HepG2 (cell line): ENCODE results near the gene CAMK2N2. TPM values are rescaled to one million over a fixed set of nuclear protein-coding genes. Genes with fewer than 3 reads are reported as not detected.

Source experiments
- ATAC-seq: fragments of 200-7000 bp; cut with Tn5 transposase; 3 replicates; pipeline ENCODE4 v1.9.1; 2020; ENCODE audit warnings: mild to moderate bottlenecking, moderate library complexity
- BruUV-seq: library from RNA; stranded (reverse); fragments of 400-500 nt; replicated peaks from 2 replicates; lab custom pipeline; 2021; lab: Mats Ljungman, UMichigan
- CTCF ChIA-PET: fragments of 300-600 bp; formaldehyde crosslinking; extraction: SDS; loops from one replicate; lab custom pipeline; 2021; ENCODE audit warnings: low total read pairs, inconsistent platforms, low intra/inter-chr PET ratio; lab: Yijun Ruan, JAX
- POLR2A ChIA-PET: fragments of 350-600 bp; sonication (Branson Sonifier 250); formaldehyde crosslinking; loops from one replicate; lab custom pipeline; 2020; ENCODE audit warnings: antibody characterized with exemption, inconsistent platforms; lab: Yijun Ruan, JAX
- DNase-seq: peaks from one replicate; pipeline ENCODE4 v3.0.0-alpha.2; 2015; ENCODE audit warnings: low spot score
- FAIRE-seq: peaks from 3 replicates; lab custom pipeline; 2011; peaks lifted over from hg19 to GRCh38; lab: Jason Lieb, UNC
- H2AFZ ChIP-seq: one replicate; pipeline ENCODE4 v1.6.1; 2011; ENCODE audit warnings: low read length, inconsistent platforms
- H3K27ac ChIP-seq: fragments of 300-600 bp; 3 replicates; pipeline ENCODE4 v1.8.0; 2011; ENCODE audit warnings: mixed run types, mild to moderate bottlenecking, mixed read lengths, low read length, inconsistent platforms; ENCODE audit not compliant: insufficient read depth; ENCODE audit errors: extremely low read length
- H3K27me3 ChIP-seq, 2 experiments: fragments of 200-600 bp in 1 of 2; 2 replicates in 1 of 2; 3 replicates in 1 of 2; pipeline versions ENCODE4 v1.6.0 to v1.8.0; 2011; ENCODE audit warnings: low read length in 2 of 2, mild to moderate bottlenecking in 2 of 2, moderate library complexity in 2 of 2, inconsistent platforms in 1 of 2; ENCODE audit not compliant: insufficient read depth in 2 of 2, control insufficient read depth in 1 of 2
- H3K36me3 ChIP-seq, 2 experiments: fragments of 200-600 bp in 1 of 2; replicated peaks in 1 of 2; 2 replicates in 1 of 2; 3 replicates in 1 of 2; pipeline versions ENCODE4 v1.5.1 to v1.8.0; 2011; ENCODE audit warnings: low read length in 2 of 2, inconsistent platforms in 1 of 2; ENCODE audit not compliant: insufficient read depth in 2 of 2, control insufficient read depth in 1 of 2
- H3K4me1 ChIP-seq: 2 replicates; pipeline ENCODE4 v1.5.1; 2012; ENCODE audit warnings: low read length, inconsistent platforms; ENCODE audit not compliant: insufficient read depth
- H3K4me2 ChIP-seq: 2 replicates; pipeline ENCODE4 v1.6.0; 2011; ENCODE audit warnings: low read depth, low read length, inconsistent platforms
- H3K4me3 ChIP-seq, 3 experiments: fragments of 200-600 bp in 1 of 3; sonication (generic), shearing (Covaris generic) in 1 of 3; replicated peaks in 1 of 3; 2 replicates each; pipeline ENCODE4 v1.5.1; 2011 to 2016; ENCODE audit warnings: low read length in 3 of 3, inconsistent platforms in 2 of 3, low read depth in 2 of 3, mild to moderate bottlenecking in 2 of 3, control low read depth in 1 of 3, mixed read lengths in 1 of 3; ENCODE audit not compliant: insufficient read depth in 1 of 3
- H3K79me2 ChIP-seq: one replicate; pipeline ENCODE4 v1.6.1; 2011; ENCODE audit warnings: low read length, inconsistent platforms; ENCODE audit not compliant: insufficient read depth
- H3K9ac ChIP-seq: 2 replicates; pipeline ENCODE4 v1.6.0; 2011; ENCODE audit warnings: mild to moderate bottlenecking, low read depth, low read length, inconsistent platforms; ENCODE audit not compliant: insufficient read depth
- H3K9me3 ChIP-seq: 2 replicates; pipeline ENCODE4 v1.5.1; 2012; ENCODE audit warnings: mild to moderate bottlenecking, low read length
- H4K20me1 ChIP-seq: 2 replicates; pipeline ENCODE4 v1.6.0; 2011; ENCODE audit warnings: inconsistent platforms, mild to moderate bottlenecking, low read length, moderate library complexity; ENCODE audit not compliant: insufficient read depth
- CBFB ChIP-seq: sonication (generic); formaldehyde crosslinking; IDR thresholded peaks from 2 replicates; pipeline ENCODE4 v1.4.0; 2020; ENCODE audit warnings: missing genetic modification reagents
- CREB1 ChIP-seq, 2 experiments: fragments of 450-650 bp in 1 of 2; IDR thresholded peaks; 2 replicates each; pipeline ENCODE4 v1.6.1; 2016 to 2017; ENCODE audit warnings: control low read depth in 1 of 2, mild to moderate bottlenecking in 1 of 2, missing compliant biosample characterization in 1 of 2, missing genetic modification characterization in 1 of 2
- CTCF ChIP-seq: sonication (generic); formaldehyde crosslinking; IDR thresholded peaks from 2 replicates; pipeline ENCODE4 v1.5.0; 2020; ENCODE audit warnings: mild to moderate bottlenecking, missing genetic modification reagents, moderate library complexity
- HOXA9 ChIP-seq: sonication (generic); formaldehyde crosslinking; IDR thresholded peaks from 2 replicates; pipeline ENCODE4 v1.8.1; 2022; ENCODE audit warnings: missing genetic modification reagents, mild to moderate bottlenecking, moderate library complexity, borderline replicate concordance
- RAD21 ChIP-seq: fragments of 450-650 bp; formaldehyde crosslinking; IDR thresholded peaks from 2 replicates; pipeline ENCODE4 v1.5.0; 2020; ENCODE audit warnings: mild to moderate bottlenecking
- RNF219 ChIP-seq: sonication (generic); formaldehyde crosslinking; IDR thresholded peaks from 2 replicates; pipeline ENCODE4 v1.5.0; 2020; ENCODE audit warnings: mild to moderate bottlenecking, missing genetic modification reagents
- SIX1 ChIP-seq: sonication (generic); formaldehyde crosslinking; IDR thresholded peaks from 2 replicates; pipeline ENCODE4 v1.4.0; 2020; ENCODE audit warnings: missing genetic modification reagents, borderline replicate concordance
- ZBTB33 ChIP-seq: sonication (generic); formaldehyde crosslinking; IDR thresholded peaks from 2 replicates; pipeline ENCODE4 v1.4.0; 2020; ENCODE audit warnings: missing genetic modification reagents
- ZC3H13 ChIP-seq: sonication (generic); formaldehyde crosslinking; IDR thresholded peaks from 2 replicates; pipeline ENCODE4 v1.8.1; 2023; ENCODE audit warnings: mild to moderate bottlenecking, missing genetic modification reagents, moderate library complexity
- ZFP1 ChIP-seq: IDR thresholded peaks from 2 replicates; pipeline ENCODE4 v1.6.1; 2016
- ZNF781 ChIP-seq: sonication (generic); formaldehyde crosslinking; IDR thresholded peaks from 2 replicates; pipeline ENCODE4 v1.5.1; 2020; ENCODE audit warnings: borderline replicate concordance, mild to moderate bottlenecking, missing genetic modification reagents; ENCODE audit errors: not compliant biosample characterization
- WGBS: methylation state at CpG from one replicate; pipeline ENCODE4 v1.1.6; 2017; ENCODE audit warnings: low lambda C conversion rate; 5-methylcytosine and 5-hydroxymethylcytosine counted together
- in situ Hi-C: cut with HindIII; loops from 2 replicates; pipeline ENCODE4 v1.10.0; 2017; ENCODE audit warnings: low pct_unique_long_range_greater_than_20kb; ENCODE audit not compliant: extremely low pct_ligation_motif_present
- intact Hi-C: fragments of 100-400 bp; cut with micrococcal nuclease; formaldehyde crosslinking; loops from one replicate; pipeline ENCODE4 v1.10.0; 2022; ENCODE audit not compliant: unreplicated experiment
- polyA plus RNA-seq, 8 experiments: library from polyadenylated mRNA; depleted of rRNA in 3 of 8; stranded (reverse) in 7 of 8; unstranded in 1 of 8; fragments of >200 nt; fragmentation: Illumina TruSeq in 4 of 8; extraction: Trizol in 4 of 8; gene quantifications; 2 replicates each; pipeline versions ENCODE4 v1.2.1 to v1.2.3, GENCODE V29; 2011 to 2016; ENCODE audit warnings: low read depth in 4 of 8, missing spikeins in 1 of 8, mixed read lengths in 1 of 8; ENCODE audit not compliant: insufficient read depth in 1 of 8
- total RNA-seq, 5 experiments: library from RNA; depleted of rRNA; stranded (reverse); fragments of >200 nt; fragmentation: Illumina TruSeq; extraction: Trizol; gene quantifications; 2 replicates each; pipeline ENCODE4 v1.2.3, GENCODE V29; 2016; ENCODE audit warnings: low read depth in 1 of 5

The CAMK2N2 gene
- total and polyA plus RNA-seq, 2 of the 13 experiments (the other 11 are each of a cell fraction or from before 2014, with no cell fraction given), result 0.12 to 0.27 TPM

- intact Hi-C loops, result loop anchor here (5.0 kb wide), 1 partner anchor 252 kb away; no protein-coding TSS in a partner anchor
- Histone ChIP-seq H3K4me3 (no peak overlapping the region), H3K9ac (no peak overlapping the region), H3K27me3 (peaks cover 3 to 21% of the 10 kb centered on the region in 2 experiments; a peak in 3 of 5 replicates), H3K4me1 (peaks cover 52% of the 10 kb centered on the region), H3K4me2 (no peak overlapping the region), H3K79me2 (no peaks in the 10 kb centered on the region), H3K9me3 (no peaks in the 10 kb centered on the region), H2AFZ (no peak overlapping the region), H3K27ac (no peak overlapping the region), H3K36me3 (no peaks in the 10 kb centered on the region), H4K20me1 (no peaks in the 10 kb centered on the region)
- CTCF ChIA-PET, result interaction anchor here (1.6 kb wide), 1 partner anchor 63 kb away, joined by 3 read pairs; no protein-coding TSS in a partner anchor
- no peak for TF ChIP-seq SIX1 (CRISPR knock-in tag)
- TF ChIP-seq CTCF, result peak; percentile 33; the same call in 1 of the 2 replicates
- no TSS peak for BruUV-seq
- POLR2A ChIA-PET, result no interaction called here
- no peak for FAIRE-seq
- no peak for DNase-seq
- WGBS, result 79% methylated on average over 6 of the region's 10 CpGs
- in situ Hi-C loops, result no loop called here
- peak; percentile 36 for ATAC-seq
These were observed 29.0 kb upstream of the CAMK2N2 start for GRCh38 chr3:184290331-184290730.

- ATAC-seq, result peak; percentile 34
- TF ChIP-seq CBFB, result no peak
- TF ChIP-seq HOXA9 (CRISPR knock-in tag), result no peak
- TF ChIP-seq ZFP1 (CRISPR knock-in tag), result no peak
- TF ChIP-seq ZNF781, result no peak
- no peak for TF ChIP-seq ZC3H13
- TF ChIP-seq ZBTB33 (CRISPR knock-in tag), result peak; percentile 72; the same call in 1 of the 2 replicates
- TF ChIP-seq RAD21 (CRISPR knock-in tag), result peak; percentile 74
- no peak for TF ChIP-seq CREB1 (IDR thresholded peaks at IDR 0.05)
- TF ChIP-seq CREB1 (CRISPR knock-in tag; IDR thresholded peaks at IDR 0.05), result no peak
- no peak for TF ChIP-seq RNF219 (CRISPR knock-in tag)
These were observed 28.1 kb upstream of the CAMK2N2 start for GRCh38 chr3:184289426-184289938.

More at GRCh38 chr3:184289426-184289938, 28.1 kb upstream of the CAMK2N2 start:
- H3K9me3 ChIP-seq, result no peaks in the 10 kb centered on the region
- no TSS peak for BruUV-seq
- peaks cover 44% of the 10 kb centered on the region for H3K4me1 ChIP-seq
- CTCF ChIA-PET, result interaction anchor here (1.0 to 1.6 kb wide), 2 partner anchors 62 to 144 kb away, joined by 3 read pairs; no protein-coding TSS in a partner anchor
- H4K20me1 ChIP-seq, result 0 out of 2 replicates have a peak, but pooled peaks cover 3% of the 10 kb centered on the region
- H3K36me3 ChIP-seq, result no peaks in the 10 kb centered on the region
- in situ Hi-C loops, result no loop called here
- intact Hi-C loops, result loop anchor here (1.0 to 10.0 kb wide), 3 partner anchors 39 to 392 kb away; partner anchors contain the start of gene VWA5B2
- no peak overlapping the region for H3K4me3 ChIP-seq
- DNase-seq, result no peak
- FAIRE-seq, result peak; percentile 57
- POLR2A ChIA-PET, result no interaction called here
- H3K27me3 ChIP-seq, result peaks cover 3 to 24% of the 10 kb centered on the region in 2 experiments; a peak in 3 of 5 replicates
- no peaks in the 10 kb centered on the region for H3K79me2 ChIP-seq
- no peak overlapping the region for H3K9ac ChIP-seq
- no peak overlapping the region for H3K27ac ChIP-seq
- H3K4me2 ChIP-seq, result no peak overlapping the region
- H2AFZ ChIP-seq, result no peak overlapping the region
- WGBS, result 3% methylated on average over 9 of the region's 10 CpGs
